Endothelial cell (in vitro differentiated cells): Measurements from ENCODE around the gene SLC4A7. TPM values are rescaled to one million over a fixed set of nuclear protein-coding genes. Genes with fewer than 3 reads are reported as not detected.

Experiments used
- DNase-seq: peaks from one replicate; pipeline ENCODE4 v3.0.0; 2021; ENCODE audit warnings: low spot score
- H3K27ac Mint-ChIP-seq: one replicate; pipeline ENCODE4 v1.8.0; 2021; ENCODE audit warnings: mixed read lengths, inconsistent platforms; ENCODE audit not compliant: unreplicated experiment
- H3K27me3 Mint-ChIP-seq: one replicate; pipeline ENCODE4 v1.8.0; 2021; ENCODE audit warnings: mild to moderate bottlenecking, moderate library complexity, mixed read lengths, inconsistent platforms; ENCODE audit not compliant: unreplicated experiment
- H3K36me3 Mint-ChIP-seq: one replicate; pipeline ENCODE4 v1.8.0; 2021; ENCODE audit warnings: mild to moderate bottlenecking, low read depth, mixed read lengths, inconsistent platforms; ENCODE audit not compliant: unreplicated experiment
- H3K4me1 Mint-ChIP-seq: one replicate; pipeline ENCODE4 v1.8.0; 2021; ENCODE audit warnings: mild to moderate bottlenecking, mixed read lengths, inconsistent platforms; ENCODE audit not compliant: unreplicated experiment
- H3K4me3 Mint-ChIP-seq: one replicate; pipeline ENCODE4 v1.8.0; 2021; ENCODE audit warnings: mild to moderate bottlenecking, mixed read lengths, inconsistent platforms; ENCODE audit not compliant: unreplicated experiment
- H3K9me3 Mint-ChIP-seq: one replicate; pipeline ENCODE4 v1.8.0; 2021; ENCODE audit warnings: mixed read lengths, inconsistent platforms; ENCODE audit not compliant: unreplicated experiment
- CTCF ChIP-seq: fragments of 200-600 bp; sonication (generic); IDR thresholded peaks from one replicate; pipeline ENCODE4 v1.5.0; 2021; ENCODE audit warnings: antibody characterized with exemption; ENCODE audit not compliant: unreplicated experiment
- total RNA-seq: library from RNA; stranded (reverse); fragmentation: NEBNext Ultra II Directional; extraction: Animal tissue kit (Norgen Biotek cat#: 25700); gene quantifications from one replicate; pipeline ENCODE4 v1.2.1, GENCODE V29; 2021; ENCODE audit not compliant: unreplicated experiment

The SLC4A7 gene
- total RNA-seq, 1 donor from 2014 or later: 29.1 TPM

- no peak overlapping the region for H3K27ac Mint-ChIP-seq
- no peak overlapping the region for H3K4me3 Mint-ChIP-seq
- H3K27me3 Mint-ChIP-seq: peaks cover 1% of the 10 kb centered on the region
- no peak for DNase-seq
- TF ChIP-seq CTCF: no peak
- no peaks in the 10 kb centered on the region for H3K9me3 Mint-ChIP-seq
- no peaks in the 10 kb centered on the region for H3K36me3 Mint-ChIP-seq
- no peaks in the 10 kb centered on the region for H3K4me1 Mint-ChIP-seq
These were observed 158.0 kb downstream of the SLC4A7 start for GRCh38 chr3:27326202-27326601.

- Mint-ChIP-seq H3K27me3 (peaks cover 1% of the 10 kb centered on the region), H3K27ac (no peak overlapping the region), H3K4me1 (no peaks in the 10 kb centered on the region), H3K36me3 (no peaks in the 10 kb centered on the region), H3K4me3 (no peak overlapping the region), H3K9me3 (no peaks in the 10 kb centered on the region)
- no peak for TF ChIP-seq CTCF
- DNase-seq: no peak
These were observed 158.8 kb downstream of the SLC4A7 start for GRCh38 chr3:27325419-27325818.

GRCh38 chr3:27324686-27325085 is 159.5 kb downstream of the SLC4A7 start:
- Mint-ChIP-seq H3K4me1 (no peaks in the 10 kb centered on the region), H3K27ac (no peak overlapping the region), H3K9me3 (no peaks in the 10 kb centered on the region), H3K36me3 (no peaks in the 10 kb centered on the region), H3K27me3 (peaks cover 1% of the 10 kb centered on the region), H3K4me3 (no peak overlapping the region)
- TF ChIP-seq CTCF: no peak
- no peak for DNase-seq

- no peak overlapping the region for H3K4me3 Mint-ChIP-seq
- no peaks in the 10 kb centered on the region for H3K36me3 Mint-ChIP-seq
- no peaks in the 10 kb centered on the region for H3K4me1 Mint-ChIP-seq
- no peaks in the 10 kb centered on the region for H3K9me3 Mint-ChIP-seq
- peaks cover 1% of the 10 kb centered on the region for H3K27me3 Mint-ChIP-seq
- TF ChIP-seq CTCF: no peak
- DNase-seq: no peak
- H3K27ac Mint-ChIP-seq: no peak overlapping the region
These were observed 161.1 kb downstream of the SLC4A7 start for GRCh38 chr3:27323087-27323570.

Other genes with a start within 250 kb of the SLC4A7 start
- gene NEK10, start 115.0 kb downstream of the SLC4A7 start, total RNA-seq: 1.2 TPM
- gene EOMES, start 237.9 kb upstream of the SLC4A7 start, total RNA-seq: 5.1 TPM